Neuron (in vitro differentiated cells): ENCODE data around the gene JHY.
A peak's percentile ranks its signal among the peaks of the same experiment; 100 is the strongest.

ENCODE experiments used
- H2AFZ ChIP-seq: one replicate; pipeline ENCODE4 v1.6.1; 2013; ENCODE audit warnings: low read depth, mild to moderate bottlenecking, inconsistent platforms, low read length, moderate library complexity
- H3K27me3 ChIP-seq: one replicate; pipeline ENCODE4 v1.6.1; 2013; ENCODE audit warnings: low read length; ENCODE audit not compliant: insufficient read depth
- H3K36me3 ChIP-seq: one replicate; pipeline ENCODE4 v1.6.1; 2013; ENCODE audit warnings: low read length; ENCODE audit not compliant: insufficient read depth
- H3K4me1 ChIP-seq: one replicate; pipeline ENCODE4 v1.6.1; 2013; ENCODE audit warnings: low read length; ENCODE audit not compliant: insufficient read depth
- H3K4me3 ChIP-seq: 2 replicates; pipeline ENCODE4 v1.5.1; 2013; ENCODE audit warnings: mild to moderate bottlenecking, low read length, moderate library complexity
- H3K9me3 ChIP-seq: one replicate; pipeline ENCODE4 v1.6.1; 2013; ENCODE audit warnings: low read length

The JHY gene

GRCh38 chr11:122979815-122980595, 97.4 kb downstream of the JHY start:
- H3K27me3 ChIP-seq = peaks cover 96% of the 10 kb centered on the region
- H2AFZ ChIP-seq = no peak overlapping the region
- no peaks in the 10 kb centered on the region for H3K36me3 ChIP-seq
- no peak overlapping the region for H3K4me3 ChIP-seq
- peaks cover 3% of the 10 kb centered on the region for H3K4me1 ChIP-seq
- no peaks in the 10 kb centered on the region for H3K9me3 ChIP-seq

GRCh38 chr11:122981388-122982264, 99.1 kb downstream of the JHY start, which contains the start of gene BSX:
BSX (minus strand) TSS chr11:122981834; CDS start chr11:122981671, 163 bp downstream.
- H3K9me3 ChIP-seq = no peaks in the 10 kb centered on the region
- no peak within 1 kb of the TSS for H2AFZ ChIP-seq
- H3K4me3 ChIP-seq = no peak within 1 kb of the TSS
- H3K27me3 ChIP-seq = peaks cover 95% of the 10 kb centered on the region
- H3K4me1 ChIP-seq = peaks cover 3% of the 10 kb centered on the region
- H3K36me3 ChIP-seq = no peaks in the 10 kb centered on the region

- Histone ChIP-seq H3K4me1 (peaks cover 3% of the 10 kb centered on the region), H2AFZ (peak overlapping the region; percentile 92), H3K4me3 (peak overlapping the region; percentile 39), H3K36me3 (no peaks in the 10 kb centered on the region), H3K9me3 (no peaks in the 10 kb centered on the region), H3K27me3 (peaks cover 80% of the 10 kb centered on the region)
Observed at GRCh38 chr11:122983438-122984185, 101.1 kb downstream of the JHY start.

- peak overlapping the region; percentile 39 for H3K4me3 ChIP-seq
- H3K4me1 ChIP-seq = peaks cover 3% of the 10 kb centered on the region
- peaks cover 73% of the 10 kb centered on the region for H3K27me3 ChIP-seq
- H3K36me3 ChIP-seq = no peaks in the 10 kb centered on the region
- H2AFZ ChIP-seq = peak overlapping the region; percentile 92
- no peaks in the 10 kb centered on the region for H3K9me3 ChIP-seq
Observed at GRCh38 chr11:122984186-122985011, 101.8 kb downstream of the JHY start.

GRCh38 chr11:122995526-122995925, 113.0 kb downstream of the JHY start:
- Histone ChIP-seq H3K27me3 (peaks cover 4% of the 10 kb centered on the region), H3K9me3 (no peaks in the 10 kb centered on the region), H3K36me3 (no peaks in the 10 kb centered on the region), H3K4me1 (no peaks in the 10 kb centered on the region), H3K4me3 (no peak overlapping the region), H2AFZ (no peak overlapping the region)

- Histone ChIP-seq H3K9me3 (no peaks in the 10 kb centered on the region), H3K36me3 (no peaks in the 10 kb centered on the region), H2AFZ (no peak overlapping the region), H3K27me3 (peaks cover 6% of the 10 kb centered on the region), H3K4me1 (no peaks in the 10 kb centered on the region), H3K4me3 (no peak overlapping the region)
Observed at GRCh38 chr11:122998727-122999366, 116.3 kb downstream of the JHY start.

- no peaks in the 10 kb centered on the region for H3K36me3 ChIP-seq
- H3K4me3 ChIP-seq = no peak overlapping the region
- peaks cover 11% of the 10 kb centered on the region for H3K27me3 ChIP-seq
- H3K9me3 ChIP-seq = no peaks in the 10 kb centered on the region
- no peaks in the 10 kb centered on the region for H3K4me1 ChIP-seq
- H2AFZ ChIP-seq = no peak overlapping the region
Observed at GRCh38 chr11:123000721-123001120, 118.2 kb downstream of the JHY start.

DNA sequence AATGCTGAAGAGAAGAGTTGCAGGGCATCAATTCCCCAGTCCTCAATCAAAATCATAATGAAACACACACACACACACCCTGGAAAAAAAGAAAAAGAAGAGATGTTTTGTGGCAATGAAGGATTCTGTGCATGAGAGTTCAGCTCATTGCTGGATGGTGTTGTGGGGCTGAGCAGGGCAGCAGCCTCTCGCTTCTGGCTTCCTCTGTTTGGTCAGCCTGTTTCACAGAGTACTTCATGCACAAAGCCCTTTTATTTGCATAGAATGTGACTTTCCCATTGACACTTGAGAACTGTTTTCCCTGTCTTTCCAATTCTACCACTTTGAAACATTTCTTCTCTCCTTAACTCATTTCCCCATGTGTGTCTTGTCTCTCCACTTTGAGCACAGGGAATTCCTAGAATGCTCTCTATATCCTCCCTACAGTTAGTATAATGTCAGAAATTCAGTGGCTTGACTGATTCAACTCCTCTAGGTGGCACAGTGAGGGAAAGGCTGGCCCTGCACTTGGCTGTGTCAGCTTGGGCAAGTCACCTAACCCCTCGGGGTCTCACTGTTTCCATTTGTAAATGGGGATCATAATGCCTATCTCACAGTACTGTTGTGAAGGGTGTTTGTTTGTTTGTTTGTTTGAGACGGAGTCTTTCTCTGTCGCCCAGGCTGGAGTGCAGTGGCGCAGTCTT, 124.4 kb downstream of the JHY start:
- no peaks in the 10 kb centered on the region for H3K36me3 ChIP-seq
- no peaks in the 10 kb centered on the region for H3K9me3 ChIP-seq
- H3K4me1 ChIP-seq = no peaks in the 10 kb centered on the region
- H3K27me3 ChIP-seq = peaks cover 20% of the 10 kb centered on the region
- no peak overlapping the region for H3K4me3 ChIP-seq
- H2AFZ ChIP-seq = no peak overlapping the region
